Prostate gland (tissue), 2 donors: ENCODE results near the gene SLC38A5. TPM values are rescaled to one million over a fixed set of nuclear protein-coding genes. Genes with fewer than 3 reads are reported as not detected.
"Not testable (repeated sequence)": the region's sequence is repeated elsewhere in the genome, so short reads cannot be mapped to it uniquely, and the experiment has no call there.

Source experiments
- DNase-seq: peaks from one replicate; pipeline ENCODE4 v3.0.0-alpha.2; 2019; ENCODE audit warnings: low spot score
- H3K27ac ChIP-seq, 2 donors: fragments of 200-600 bp; sonication (generic); 2 replicates each; pipeline ENCODE4 v1.5.1; 2017 to 2019
- H3K27me3 ChIP-seq: fragments of 200-600 bp; sonication (generic); replicated peaks from 2 replicates; pipeline ENCODE4 v1.5.1; 2019; ENCODE audit not compliant: insufficient read depth
- H3K36me3 ChIP-seq, 2 donors: fragments of 200-600 bp; sonication (generic); 1 replicate in 1 of 2; 2 replicates in 1 of 2; pipeline versions ENCODE4 v1.5.1 to v1.8.1; 2017 to 2019
- H3K4me1 ChIP-seq: fragments of 200-600 bp; sonication (generic); replicated peaks from 2 replicates; pipeline ENCODE4 v1.5.1; 2019
- H3K4me3 ChIP-seq, 2 donors: fragments of 200-600 bp; sonication (generic); 2 replicates each; pipeline ENCODE4 v1.5.1; 2017 to 2019
- H3K9me3 ChIP-seq: fragments of 200-600 bp; sonication (generic); 2 replicates; pipeline ENCODE4 v1.5.1; 2017
- POLR2A ChIP-seq: fragments of 450-650 bp; IDR thresholded peaks from one replicate; pipeline ENCODE4 v1.6.1; 2016; ENCODE audit warnings: antibody characterized with exemption, mild to moderate bottlenecking
- POLR2AphosphoS5 ChIP-seq: sonication (generic); formaldehyde crosslinking; IDR thresholded peaks from one replicate; pipeline ENCODE4 v1.6.1; 2017; ENCODE audit warnings: antibody characterized with exemption
- WGBS: methylation state at CpG from one replicate; pipeline ENCODE4 v1.1.5; 2018; 5-methylcytosine and 5-hydroxymethylcytosine counted together
- intact Hi-C: fragments of 100-400 bp; cut with DNase I; formaldehyde crosslinking; loops from one replicate; pipeline ENCODE4 v1.14.2; 2022
- total RNA-seq, 2 donors: library from RNA; depleted of rRNA; stranded (reverse); fragments of >200 nt; gene quantifications; one replicate each; pipeline ENCODE4 v1.1.0, GENCODE V29; 2016
- TF ChIP-seq, protein P1 (sequence below), 4 experiments: fragments of 200-600 bp in 2 of 4; fragments of 450-650 bp in 2 of 4; sonication (generic) in 2 of 4; IDR thresholded peaks; 1 replicate in 3 of 4; 2 replicates in 1 of 4; pipeline ENCODE4 v1.5.1; 2016 to 2019; ENCODE audit warnings: antibody characterized with exemption in 4 of 4, mild to moderate bottlenecking in 2 of 4, moderate library complexity in 2 of 4

SLC38A5 gene
- 1 to 10 TPM; 3.0 to 6.2 TPM for total RNA-seq

GRCh38 chrX:48470110-48470832 is at the start of gene SLC38A5:
TSS of gene SLC38A5 (minus strand) at chrX:48470260. CDS start at chrX:48467924, 2,336 bp downstream.
- Histone ChIP-seq H3K4me1 (no peaks in the 10 kb centered on the region), H3K9me3 (no peaks in the 10 kb centered on the region), H3K4me3 (peak within 1 kb of the TSS in 1 of 2 donors; percentile 15), H3K27me3 (no peaks in the 10 kb centered on the region), H3K36me3 (no peaks in the 10 kb centered on the region), H3K27ac (no peak within 1 kb of the TSS)
- intact Hi-C loops: no loop called here
- DNase-seq: no peak
- WGBS: 88% methylated on average over 9 of the region's 18 CpGs
- TF ChIP-seq, protein P1, sequence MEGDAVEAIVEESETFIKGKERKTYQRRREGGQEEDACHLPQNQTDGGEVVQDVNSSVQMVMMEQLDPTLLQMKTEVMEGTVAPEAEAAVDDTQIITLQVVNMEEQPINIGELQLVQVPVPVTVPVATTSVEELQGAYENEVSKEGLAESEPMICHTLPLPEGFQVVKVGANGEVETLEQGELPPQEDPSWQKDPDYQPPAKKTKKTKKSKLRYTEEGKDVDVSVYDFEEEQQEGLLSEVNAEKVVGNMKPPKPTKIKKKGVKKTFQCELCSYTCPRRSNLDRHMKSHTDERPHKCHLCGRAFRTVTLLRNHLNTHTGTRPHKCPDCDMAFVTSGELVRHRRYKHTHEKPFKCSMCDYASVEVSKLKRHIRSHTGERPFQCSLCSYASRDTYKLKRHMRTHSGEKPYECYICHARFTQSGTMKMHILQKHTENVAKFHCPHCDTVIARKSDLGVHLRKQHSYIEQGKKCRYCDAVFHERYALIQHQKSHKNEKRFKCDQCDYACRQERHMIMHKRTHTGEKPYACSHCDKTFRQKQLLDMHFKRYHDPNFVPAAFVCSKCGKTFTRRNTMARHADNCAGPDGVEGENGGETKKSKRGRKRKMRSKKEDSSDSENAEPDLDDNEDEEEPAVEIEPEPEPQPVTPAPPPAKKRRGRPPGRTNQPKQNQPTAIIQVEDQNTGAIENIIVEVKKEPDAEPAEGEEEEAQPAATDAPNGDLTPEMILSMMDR (IDR thresholded peaks at IDR 0.05): no peak
- TF ChIP-seq POLR2A (no peak), POLR2AphosphoS5 (no peak)

- DNase-seq, H3K4me1 ChIP-seq, H3K9me3 ChIP-seq, H3K4me3 ChIP-seq, intact Hi-C loops, H3K27ac ChIP-seq, H3K36me3 ChIP-seq, H3K27me3 ChIP-seq: not testable (repeated sequence)
- WGBS: 82% methylated on average over 4 of the region's 4 CpGs
These were observed 49.4 kb upstream of the SLC38A5 start for GRCh38 chrX:48519481-48519880.

DNA sequence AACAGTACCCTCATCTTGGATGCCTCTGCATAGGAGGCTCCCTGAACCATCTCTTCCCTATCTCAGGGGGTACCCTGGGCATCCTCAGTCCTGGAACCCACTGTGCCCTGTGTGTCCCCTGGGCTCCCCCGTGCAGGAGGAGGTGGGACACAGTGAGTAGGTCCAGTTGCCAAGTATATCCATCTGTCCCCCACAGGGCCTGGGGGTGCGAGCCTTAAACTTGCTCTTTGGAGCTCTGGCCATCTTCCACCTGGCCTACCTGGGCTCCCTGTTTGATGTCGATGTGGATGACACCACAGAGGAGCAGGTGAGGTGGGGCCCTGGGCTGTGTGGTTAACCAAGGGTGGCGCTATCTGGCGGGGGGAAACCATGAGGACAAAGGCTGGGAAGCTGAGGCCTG is 46.9 kb upstream of the SLC38A5 start:
- WGBS: 86% methylated on average over 5 of the region's 5 CpGs
- Histone ChIP-seq H3K27ac (no peak overlapping the region), H3K9me3 (no peaks in the 10 kb centered on the region), H3K36me3 (no peaks in the 10 kb centered on the region), H3K27me3 (no peaks in the 10 kb centered on the region), H3K4me3 (no peak overlapping the region), H3K4me1 (no peaks in the 10 kb centered on the region)
- intact Hi-C loops: no loop called here
- no peak for DNase-seq
- TF ChIP-seq, protein P1 (IDR thresholded peaks at IDR 0.05): no peak

GRCh38 chrX:48516285-48516684 is 46.2 kb upstream of the SLC38A5 start:
- Histone ChIP-seq H3K27ac (no peak overlapping the region), H3K4me3 (no peak overlapping the region), H3K27me3 (no peaks in the 10 kb centered on the region), H3K9me3 (no peaks in the 10 kb centered on the region), H3K36me3 (no peaks in the 10 kb centered on the region), H3K4me1 (no peaks in the 10 kb centered on the region)
- intact Hi-C loops: no loop called here
- no peak for DNase-seq
- 89% methylated on average over 10 of the region's 10 CpGs for WGBS
- TF ChIP-seq POLR2AphosphoS5 (no peak), POLR2A (no peak)
- TF ChIP-seq, protein P1 (IDR thresholded peaks at IDR 0.05): no peak

GRCh38 chrX:48515842-48516241 is 45.8 kb upstream of the SLC38A5 start:
- no peaks in the 10 kb centered on the region for H3K36me3 ChIP-seq
- 88% methylated on average over 10 of the region's 10 CpGs for WGBS
- TF ChIP-seq POLR2AphosphoS5 (no peak), POLR2A (no peak)
- TF ChIP-seq, protein P1 (IDR thresholded peaks at IDR 0.05): no peak
- H3K4me3 ChIP-seq: no peak overlapping the region
- intact Hi-C loops: no loop called here
- no peak overlapping the region for H3K27ac ChIP-seq
- no peaks in the 10 kb centered on the region for H3K4me1 ChIP-seq
- DNase-seq: no peak
- H3K27me3 ChIP-seq: no peaks in the 10 kb centered on the region
- no peaks in the 10 kb centered on the region for H3K9me3 ChIP-seq
